Measurements from ENCODE around the gene TYMP. TPM values are rescaled to one million over a fixed set of nuclear protein-coding genes. Genes with fewer than 3 reads are reported as not detected.

The TYMP gene
- total and polyA plus RNA-seq, 2 donors (not counting 3 experiments of a cell fraction or from before 2014, with no cell fraction given), result 2.0 to 2.4 TPM

GRCh38 chr22:50483556-50483955 is 46.3 kb downstream of the TYMP start:
- POLR2A ChIA-PET, result no interaction called here
- no TSS peak for BruUV-seq (replicated peaks)
- dilution Hi-C loops (cut with MboI; ENCODE audit: extremely low pct_ligation_motif_present, low sequenced_read_pairs), result no loop called here

More at GRCh38 chr22:50483556-50483955, 46.3 kb downstream of the TYMP start:
- intact Hi-C loops (cut with micrococcal nuclease), result no loop called here
- no peak for TF ChIP-seq JUN (IDR thresholded peaks at IDR 0.05; ENCODE audit: borderline replicate concordance, insufficient read depth, insufficient read length, low read depth)
- no peak for TF ChIP-seq POLR2A (IDR thresholded peaks at IDR 0.05; ENCODE audit: low read depth, low read length)
- TF ChIP-seq FOS (IDR thresholded peaks at IDR 0.05; ENCODE audit: borderline replicate concordance, insufficient read depth, low read length), result no peak
- no peak for TF ChIP-seq POLR2AphosphoS5 (IDR thresholded peaks at IDR 0.05; ENCODE audit: insufficient read depth, low read depth, low read length)
- TF ChIP-seq MYC (IDR thresholded peaks at IDR 0.05; ENCODE audit: low read depth, low read length), result no peak
- no peak for TF ChIP-seq MAX (IDR thresholded peaks at IDR 0.05; ENCODE audit: insufficient read depth, insufficient read length)
- no peak for TF ChIP-seq GATA2 (IDR thresholded peaks at IDR 0.05; ENCODE audit: insufficient read depth, insufficient read length, low read depth, low read length)
- no peak for TF ChIP-seq CTCF (IDR thresholded peaks at IDR 0.05; ENCODE audit: extremely low read depth in 1 of 2, insufficient read depth in 1 of 2, low read depth in 1 of 2, low read length in 2 of 2)
- no peak for TF ChIP-seq EZH2 (IDR thresholded peaks at IDR 0.05; ENCODE audit: borderline replicate concordance, low read depth, low read length, severe bottlenecking)
- Histone ChIP-seq H4K20me1 (replicated peaks; ENCODE audit: control insufficient read depth, extremely low read depth, insufficient read depth, low read length) (no peaks in the 10 kb centered on the region), H3K9me3 (replicated peaks; ENCODE audit: control insufficient read depth, insufficient read depth, low read length) (no peaks in the 10 kb centered on the region), H2AFZ (ENCODE audit: low read depth, low read length) (no peak overlapping the region), H3K4me3 (replicated peaks in 1 of 3; ENCODE audit: insufficient read depth in 1 of 3, low read depth in 1 of 3, low read length in 3 of 3) (no peak overlapping the region), H3K79me2 (ENCODE audit: control insufficient read depth, insufficient read depth, low read length) (no peaks in the 10 kb centered on the region), H3K4me2 (ENCODE audit: insufficient read depth, low read length) (no peak overlapping the region), H3K9ac (replicated peaks; ENCODE audit: extremely low read depth, insufficient read depth, low read length) (no peak overlapping the region), H3K36me3 (ENCODE audit: control insufficient read depth in 2 of 2, extremely low read depth in 1 of 2, insufficient read depth in 2 of 2, low read length in 2 of 2) (no peaks in the 10 kb centered on the region), H3K27ac (ENCODE audit: insufficient read depth, low read depth, low read length) (no peak overlapping the region), H3K9me1 (replicated peaks; ENCODE audit: control insufficient read depth, extremely low read depth, insufficient read depth, low read length) (no peaks in the 10 kb centered on the region), H3K27me3 (ENCODE audit: control insufficient read depth in 2 of 2, insufficient read depth in 2 of 2, low read length in 2 of 2) (peaks cover 10 to 22% of the 10 kb centered on the region in 2 experiments), H3K4me1 (ENCODE audit: control insufficient read depth, extremely low read depth, insufficient read depth, low read length) (no peaks in the 10 kb centered on the region)
- CTCF ChIA-PET, result interaction anchor here (2.6 kb wide), 1 partner anchor 14 kb away, joined by 17 read pairs; no protein-coding TSS in a partner anchor
- FAIRE-seq (no peak), DNase-seq (ENCODE audit: low read depth, low spot score) (no peak)

Data from endothelial cell of umbilical vein (primary cell).